Measurements from ENCODE around the gene SHISA2. TPM values are rescaled to one million over a fixed set of nuclear protein-coding genes. Genes with fewer than 3 reads are reported as not detected.

Gene SHISA2
- total and polyA plus RNA-seq, 2 of the 8 experiments (the other 6 are each of a cell fraction or from before 2014, with no cell fraction given) = 10.2 to 23.8 TPM

- no peaks in the 10 kb centered on the region for H4K20me1 ChIP-seq (replicated peaks in 1 of 2; ENCODE audit: control insufficient read depth in 1 of 2, insufficient read depth in 2 of 2, low read length in 2 of 2)
- H3K23me2 ChIP-seq (ENCODE audit: low read depth, low read length) = no peaks in the 10 kb centered on the region
- H2AK5ac ChIP-seq (ENCODE audit: low read depth, low read length) = no peak overlapping the region
- H3K9ac ChIP-seq (replicated peaks in 1 of 4; ENCODE audit: extremely low read depth in 1 of 4, low read depth in 3 of 4, low read length in 3 of 4) = no peak overlapping the region
- H2BK12ac ChIP-seq (ENCODE audit: low read depth, low read length) = no peak overlapping the region
- H4K8ac ChIP-seq (ENCODE audit: extremely low read depth, insufficient read depth, low read length) = no peak overlapping the region
- H3K4ac ChIP-seq (replicated peaks; ENCODE audit: insufficient read length, low read depth, low read length) = no peak overlapping the region
- no peak overlapping the region for H3K56ac ChIP-seq (replicated peaks; ENCODE audit: insufficient read length, low read depth, low read length)
- no peak for DNase-seq (ENCODE audit: low read depth in 1 of 2, low spot score in 2 of 2)
- H3K27me3 ChIP-seq (replicated peaks in 1 of 4; ENCODE audit: control insufficient read depth in 3 of 4, extremely low read depth in 1 of 4, insufficient read depth in 3 of 4, low read length in 3 of 4) = no peaks in the 10 kb centered on the region
- H2BK5ac ChIP-seq (ENCODE audit: low read depth, low read length) = no peak overlapping the region
- ChIA-PET POLR2A (ENCODE audit: partially characterized antibody) (interaction anchor here (1.2 kb wide), 1 partner anchor 20 kb away, joined by 5 read pairs; the partner anchor contains the start of gene SHISA2), CTCF (ENCODE audit: partially characterized antibody) (interaction anchor here (0.7 to 11.4 kb wide), 7 partner anchors 13 to 1067 kb away, joined by 3 to 76 read pairs (median 6); no protein-coding TSS in a partner anchor)
- H3K14ac ChIP-seq (ENCODE audit: insufficient read length) = no peak overlapping the region
- no peak overlapping the region for H2BK20ac ChIP-seq (ENCODE audit: low read length)
- H2BK120ac ChIP-seq (replicated peaks; ENCODE audit: low read depth, low read length) = no peak overlapping the region
- no peaks in the 10 kb centered on the region for H3K79me2 ChIP-seq (ENCODE audit: control insufficient read depth in 1 of 2, insufficient read depth in 2 of 2, low read length in 2 of 2)
- H4K5ac ChIP-seq (ENCODE audit: insufficient read length, low read depth, low read length) = no peak overlapping the region
- H3K18ac ChIP-seq (ENCODE audit: extremely low read depth, low read length) = no peak overlapping the region
- no peak overlapping the region for H3K4me2 ChIP-seq (ENCODE audit: insufficient read depth in 1 of 2, low read depth in 2 of 2, low read length in 2 of 2)
- no peak overlapping the region for H3K23ac ChIP-seq (ENCODE audit: insufficient read length)
- no peak overlapping the region for H4K91ac ChIP-seq (replicated peaks; ENCODE audit: insufficient read length, low read length)
- H3K9me3 ChIP-seq (ENCODE audit: insufficient read depth in 2 of 2, low read depth in 1 of 2, low read length in 1 of 2) = no peaks in the 10 kb centered on the region
- no peaks in the 10 kb centered on the region for H3K79me1 ChIP-seq (ENCODE audit: low read depth, low read length)
- no peak overlapping the region for H2AFZ ChIP-seq (ENCODE audit: low read length)
- H3K36me3 ChIP-seq (ENCODE audit: control insufficient read depth in 2 of 4, insufficient read depth in 4 of 4, low read length in 3 of 4) = no peaks in the 10 kb centered on the region
- WGBS, 2 experiments (ENCODE audit: extremely low coverage in 1 of 2, insufficient coverage in 1 of 2, insufficient read length in 1 of 2, insufficient replicate concordance in 2 of 2, low coverage in 1 of 2, low lambda C conversion rate in 2 of 2, missing lambda C conversion rate in 1 of 2) = 93% methylated on average over 2 of the region's 2 CpGs; no CpG with 5 or more reads in 1 of the 2 experiments
- H3K4me1 ChIP-seq (replicated peaks in 1 of 4; ENCODE audit: control insufficient read depth in 3 of 4, insufficient read depth in 4 of 4, low read length in 3 of 4) = 0 out of 7 replicates have a peak, but pooled peaks cover 0 to 5% (median 0%) of the 10 kb centered on the region in 4 experiments
- no peak overlapping the region for H2BK15ac ChIP-seq (ENCODE audit: low read length)
- H3K27ac ChIP-seq (ENCODE audit: low read depth, low read length) = no peak overlapping the region
- FAIRE-seq = no peak
- no peak overlapping the region for H3K4me3 ChIP-seq (ENCODE audit: extremely low read depth in 1 of 4, insufficient read depth in 2 of 4, low read depth in 3 of 4, low read length in 4 of 4)
- TF ChIP-seq CHD1 (IDR thresholded peaks at IDR 0.05; ENCODE audit: low read depth, low read length) (no peak), GABPA (IDR thresholded peaks at IDR 0.05; ENCODE audit: borderline replicate concordance, insufficient read depth, low read length) (no peak), JUND (IDR thresholded peaks at IDR 0.05; ENCODE audit: low read length) (no peak), SAP30 (IDR thresholded peaks at IDR 0.05; ENCODE audit: insufficient read depth, insufficient replicate concordance, low read length) (no peak), SP4 (IDR thresholded peaks at IDR 0.05; ENCODE audit: low read length) (no peak), SIRT6 (IDR thresholded peaks at IDR 0.05; ENCODE audit: low read length) (no peak), NRF1 (IDR thresholded peaks at IDR 0.05; ENCODE audit: low read depth, low read length) (no peak), EP300 (IDR thresholded peaks at IDR 0.05; ENCODE audit: borderline replicate concordance in 1 of 2, low read depth in 2 of 2, low read length in 2 of 2) (no peak), CREB1 (IDR thresholded peaks at IDR 0.05) (no peak), ZNF274 (IDR thresholded peaks at IDR 0.05; ENCODE audit: borderline replicate concordance, extremely low read depth, low read length) (no peak), CTBP2 (IDR thresholded peaks at IDR 0.05; ENCODE audit: borderline replicate concordance, insufficient read depth, insufficient read length, low read length) (no peak), RNF2 (IDR thresholded peaks at IDR 0.05; ENCODE audit: borderline replicate concordance, low read depth, low read length, missing control alignments, poor library complexity, severe bottlenecking) (no peak), BACH1 (IDR thresholded peaks at IDR 0.05; ENCODE audit: low read length) (no peak)
- TF ChIP-seq, protein P1, sequence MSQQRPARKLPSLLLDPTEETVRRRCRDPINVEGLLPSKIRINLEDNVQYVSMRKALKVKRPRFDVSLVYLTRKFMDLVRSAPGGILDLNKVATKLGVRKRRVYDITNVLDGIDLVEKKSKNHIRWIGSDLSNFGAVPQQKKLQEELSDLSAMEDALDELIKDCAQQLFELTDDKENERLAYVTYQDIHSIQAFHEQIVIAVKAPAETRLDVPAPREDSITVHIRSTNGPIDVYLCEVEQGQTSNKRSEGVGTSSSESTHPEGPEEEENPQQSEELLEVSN (IDR thresholded peaks at IDR 0.05) = no peak
Observed at GRCh38 chr13:26071691-26072090, 19.9 kb upstream of the SHISA2 start.
